K562 (cell line): ENCODE measurements around the gene MMP24OS. TPM values are rescaled to one million over a fixed set of nuclear protein-coding genes. Genes with fewer than 3 reads are reported as not detected.

Experiments
- ATAC-seq: fragments of 200-7000 bp; cut with Tn5 transposase; 3 replicates; pipeline ENCODE4 v1.9.1; 2020; ENCODE audit warnings: moderate library complexity
- BruUV-seq: library from RNA; stranded (reverse); fragments of 400-500 nt; replicated peaks from 2 replicates; lab custom pipeline; 2021; lab: Mats Ljungman, UMichigan
- CTCF ChIA-PET: fragments of 300-600 bp; formaldehyde crosslinking; extraction: SDS; loops from one replicate; lab custom pipeline; 2021; ENCODE audit warnings: low intra/inter-chr PET ratio; lab: Yijun Ruan, JAX
- POLR2A ChIA-PET: fragments of 300-600, 350-650 bp; sonication (Branson Sonifier 250); formaldehyde crosslinking; extraction: SDS; loops from one replicate; lab custom pipeline; 2021; ENCODE audit warnings: antibody characterized with exemption, inconsistent platforms; lab: Yijun Ruan, JAX
- DNase-seq, 4 experiments: peaks; one replicate each; pipeline versions ENCODE4 v3.0.0 to v3.0.0-alpha.2; 2011 to 2018; ENCODE audit warnings: low spot score in 3 of 4, mixed read lengths in 3 of 4; ENCODE audit errors: extremely low read depth in 1 of 4
- FAIRE-seq: peaks from 2 replicates; lab custom pipeline; 2011; peaks lifted over from hg19 to GRCh38; lab: Jason Lieb, UNC
- H2AFZ ChIP-seq: 2 replicates; pipeline ENCODE4 v1.6.0; 2011; ENCODE audit warnings: low read depth, low read length, control low read depth, inconsistent platforms
- H3K27ac ChIP-seq: fragments of 200-600 bp; 3 replicates; pipeline ENCODE4 v1.8.0; 2011; ENCODE audit warnings: low read depth, mild to moderate bottlenecking, control low read depth, inconsistent platforms, low read length, moderate library complexity, mixed read lengths; ENCODE audit errors: extremely low read depth
- H3K27me3 ChIP-seq, 2 experiments: fragments of 300-600 bp in 1 of 2; 2 replicates in 1 of 2; 3 replicates in 1 of 2; pipeline versions ENCODE4 v1.6.0 to v1.8.0; 2011; ENCODE audit warnings: inconsistent platforms in 2 of 2, low read length in 2 of 2, mild to moderate bottlenecking in 1 of 2, mixed read lengths in 1 of 2, moderate library complexity in 1 of 2; ENCODE audit not compliant: control insufficient read depth in 2 of 2, insufficient read depth in 2 of 2
- H3K36me3 ChIP-seq: fragments of 300-600 bp; 3 replicates; pipeline ENCODE4 v1.8.0; 2011; ENCODE audit warnings: mild to moderate bottlenecking, low read length, inconsistent platforms; ENCODE audit not compliant: control insufficient read depth, insufficient read depth
- H3K4me1 ChIP-seq, 2 experiments: fragments of 200-600 bp in 1 of 2; replicated peaks in 1 of 2; 2 replicates in 1 of 2; 3 replicates in 1 of 2; pipeline versions ENCODE4 v1.5.1 to v1.8.0; 2011; ENCODE audit warnings: inconsistent platforms in 2 of 2, low read length in 2 of 2, mild to moderate bottlenecking in 1 of 2, mixed read lengths in 1 of 2, moderate library complexity in 1 of 2; ENCODE audit not compliant: control insufficient read depth in 2 of 2, insufficient read depth in 2 of 2
- H3K4me2 ChIP-seq: 2 replicates; pipeline ENCODE4 v1.6.1; 2011; ENCODE audit warnings: low read length, control low read depth, inconsistent platforms, mixed read lengths; ENCODE audit not compliant: insufficient read depth
- H3K4me3 ChIP-seq: fragments of 200-600 bp; sonication (generic), shearing (Covaris generic); 2 replicates; pipeline ENCODE4 v1.5.1; 2016; ENCODE audit warnings: control low read depth, inconsistent platforms
- H3K79me2 ChIP-seq: fragments of 200-600 bp; 3 replicates; pipeline ENCODE4 v1.8.0; 2011; ENCODE audit warnings: low read length, inconsistent platforms; ENCODE audit not compliant: control insufficient read depth, insufficient read depth
- H3K9ac ChIP-seq, 2 experiments: 2 replicates each; pipeline versions ENCODE4 v1.6.0 to v1.6.1; 2011; ENCODE audit warnings: low read depth in 2 of 2, low read length in 2 of 2, control low read depth in 1 of 2, inconsistent platforms in 1 of 2, mild to moderate bottlenecking in 1 of 2, mixed read lengths in 1 of 2; ENCODE audit not compliant: insufficient read depth in 1 of 2
- H3K9me1 ChIP-seq: one replicate; pipeline ENCODE4 v1.6.0; 2011; ENCODE audit warnings: inconsistent platforms, mild to moderate bottlenecking, low read length, moderate library complexity; ENCODE audit not compliant: control insufficient read depth, insufficient read depth
- H3K9me3 ChIP-seq: replicated peaks from 2 replicates; pipeline ENCODE4 v1.5.1; 2011; ENCODE audit warnings: low read depth, low read length, inconsistent platforms; ENCODE audit not compliant: control insufficient read depth, insufficient read depth
- H4K20me1 ChIP-seq: replicated peaks from 2 replicates; pipeline ENCODE4 v1.6.1; 2011; ENCODE audit warnings: low read length, inconsistent platforms, mixed read lengths; ENCODE audit not compliant: control insufficient read depth, insufficient read depth
- CBFA2T2 ChIP-seq: fragments of 450-650 bp; conservative IDR thresholded peaks from 2 replicates; pipeline ENCODE4 v1.6.1; 2017; ENCODE audit warnings: mild to moderate bottlenecking
- ERF ChIP-seq: fragments of 450-650 bp; formaldehyde crosslinking; IDR thresholded peaks from 2 replicates; pipeline ENCODE4 v1.4.0; 2020; ENCODE audit warnings: mild to moderate bottlenecking, mixed read lengths
- ESRRA ChIP-seq: fragments of 450-650 bp; IDR thresholded peaks from 2 replicates; pipeline ENCODE4 v1.6.1; 2014; ENCODE audit warnings: low read depth, mild to moderate bottlenecking, moderate library complexity, borderline replicate concordance
- MYC ChIP-seq, 2 experiments: fragments of 250-450 bp in 1 of 2; sonication (Bioruptor Pico) in 1 of 2; IDR thresholded peaks; 2 replicates each; pipeline versions ENCODE4 v1.5.1 to v1.6.1; 2012 to 2021; ENCODE audit warnings: low read depth in 2 of 2, borderline replicate concordance in 1 of 2, improper control_type of control experiment in 1 of 2, low read length in 1 of 2, mild to moderate bottlenecking in 1 of 2, moderate library complexity in 1 of 2
- NUFIP1 ChIP-seq: fragments of 450-650 bp; IDR thresholded peaks from 2 replicates; pipeline ENCODE4 v1.6.1; 2018; ENCODE audit not compliant: partially characterized antibody
- WGBS: fragments of 100-300 bp; shearing (Covaris generic); methylation state at CpG from one replicate; pipeline ENCODE4 v1.1.6; 2016; ENCODE audit warnings: low coverage, mixed read lengths; ENCODE audit not compliant: insufficient coverage; ENCODE audit errors: missing lambda C conversion rate; 5-methylcytosine and 5-hydroxymethylcytosine counted together
- in situ Hi-C: fragments of 300-500 bp; cut with MboI; formaldehyde crosslinking; loops from 4 replicates; pipeline ENCODE4 v1.15.0; 2018; ENCODE audit warnings: inconsistent platforms, mixed read lengths
- intact Hi-C: fragments of 100-400 bp; cut with micrococcal nuclease; formaldehyde crosslinking; loops from 2 replicates; pipeline ENCODE4 v1.14.2; 2022
- polyA plus RNA-seq, 8 experiments: library from polyadenylated mRNA; depleted of rRNA in 4 of 8; stranded (reverse) in 5 of 8; unstranded in 3 of 8; fragments of >200 nt; fragmentation: Nextera tagmentation in 2 of 8; fragmentation: Illumina TruSeq in 1 of 8; extraction: Ambion mirVana in 2 of 8; extraction: Trizol in 1 of 8; gene quantifications; 2 replicates each; pipeline versions ENCODE4 v1.2.1 to v1.2.3, GENCODE V29; 2011 to 2014; ENCODE audit warnings: inconsistent platforms in 1 of 8, missing spikeins in 1 of 8
- total RNA-seq, 7 experiments: library from RNA; depleted of rRNA in 6 of 7; stranded (reverse); fragments of >200 nt in 6 of 7; fragmentation: Illumina TruSeq in 2 of 7; extraction: Trizol in 2 of 7; gene quantifications; 2 replicates each; pipeline versions ENCODE4 v1.2.1 to v1.2.3, GENCODE V29; 2011 to 2021; ENCODE audit warnings: low replicate concordance in 1 of 7
- TF ChIP-seq, protein P1 (sequence below): fragments of 250-450 bp; sonication (Bioruptor Pico); IDR thresholded peaks from 2 replicates; pipeline ENCODE4 v1.4.0; 2020

MMP24OS gene
- total and polyA plus RNA-seq, 9 of the 15 experiments (the other 6 are each of a cell fraction or from before 2014, with no cell fraction given) = 0.92 to 41.5 (median 11.4) TPM

DNA sequence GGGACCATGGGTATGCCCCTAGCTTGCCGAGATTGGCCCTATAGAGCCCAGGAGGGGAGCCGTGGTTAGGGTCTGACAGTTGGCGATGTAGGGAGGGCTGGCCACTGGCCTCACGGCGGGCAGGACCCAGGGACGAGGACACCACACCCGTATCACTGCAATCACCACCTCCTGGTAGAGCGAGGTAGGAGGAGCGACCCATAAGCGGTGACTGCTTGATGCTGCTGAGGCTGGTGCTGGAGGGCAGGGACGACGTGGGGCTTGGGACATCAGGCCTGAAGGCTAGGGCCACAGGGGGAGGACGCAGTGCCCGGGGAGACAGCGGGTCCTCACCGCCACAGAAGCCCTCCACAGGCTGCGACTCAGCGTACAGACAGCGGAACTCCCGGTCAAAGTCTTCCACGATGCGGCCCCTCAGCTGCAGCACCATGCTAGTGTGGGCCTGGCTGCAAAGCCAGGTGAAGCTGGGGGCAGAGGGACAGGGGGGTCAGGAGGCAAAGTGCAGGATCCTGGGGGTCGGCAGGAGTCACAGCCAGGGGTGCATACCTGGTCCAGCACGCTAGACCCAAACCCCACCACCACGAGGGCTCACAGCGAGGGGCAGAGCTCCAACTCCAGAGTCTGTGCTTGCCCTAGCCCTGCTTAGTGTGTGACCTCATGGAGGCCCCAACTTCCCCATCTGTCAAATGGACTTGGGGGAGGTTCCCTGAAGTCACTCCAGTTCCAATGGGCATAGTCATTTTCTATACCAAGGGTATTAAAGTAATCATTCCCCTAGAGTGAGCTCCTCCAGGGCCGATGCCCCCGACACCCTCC, 9.8 kb upstream of the MMP24OS start:
- no peak for ATAC-seq
- ChIA-PET POLR2A (interaction anchor here (0.6 kb wide), 1 partner anchor 9 kb away, joined by 3 read pairs; no protein-coding TSS in a partner anchor), CTCF (no interaction called here)
- no peaks in the 10 kb centered on the region for H3K9me3 ChIP-seq
- peaks cover 23% of the 10 kb centered on the region for H3K79me2 ChIP-seq
- in situ Hi-C loops (no loop called here), intact Hi-C loops (no loop called here)
- no peak for FAIRE-seq
- BruUV-seq = no TSS peak
- no peak overlapping the region for H3K4me2 ChIP-seq
- no peaks in the 10 kb centered on the region for H4K20me1 ChIP-seq
- H3K9ac ChIP-seq = peak overlapping the region in 1 of 2 experiments; percentile 61; a peak in 1 of 4 replicates
- 57% methylated on average over 27 of the region's 28 CpGs for WGBS
- no peaks in the 10 kb centered on the region for H3K9me1 ChIP-seq
- TF ChIP-seq, protein P1, sequence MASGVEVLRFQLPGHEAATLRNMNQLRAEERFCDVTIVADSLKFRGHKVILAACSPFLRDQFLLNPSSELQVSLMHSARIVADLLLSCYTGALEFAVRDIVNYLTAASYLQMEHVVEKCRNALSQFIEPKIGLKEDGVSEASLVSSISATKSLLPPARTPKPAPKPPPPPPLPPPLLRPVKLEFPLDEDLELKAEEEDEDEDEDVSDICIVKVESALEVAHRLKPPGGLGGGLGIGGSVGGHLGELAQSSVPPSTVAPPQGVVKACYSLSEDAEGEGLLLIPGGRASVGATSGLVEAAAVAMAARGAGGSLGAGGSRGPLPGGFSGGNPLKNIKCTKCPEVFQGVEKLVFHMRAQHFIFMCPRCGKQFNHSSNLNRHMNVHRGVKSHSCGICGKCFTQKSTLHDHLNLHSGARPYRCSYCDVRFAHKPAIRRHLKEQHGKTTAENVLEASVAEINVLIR (CRISPR knock-in tag) = no peak
- TF ChIP-seq ESRRA (peak; percentile 91), NUFIP1 (no peak), CBFA2T2 (no peak), ERF (CRISPR knock-in tag) (no peak), MYC (IDR thresholded peaks at IDR 0.05; ENCODE audit: low read depth, low read length) (no peak), MYC (CRISPR knock-in tag; IDR thresholded peaks at IDR 0.05; ENCODE audit: borderline replicate concordance, low read depth) (no peak)
- H3K4me3 ChIP-seq = no peak overlapping the region
- no peak for DNase-seq
- H3K27ac ChIP-seq = no peak overlapping the region
- no peak overlapping the region for H2AFZ ChIP-seq
- peaks cover 6% of the 10 kb centered on the region; the same call in 2 of the 3 replicates for H3K36me3 ChIP-seq
- peaks cover 10 to 53% of the 10 kb centered on the region in 2 experiments; a peak in 4 of 5 replicates for H3K4me1 ChIP-seq
- H3K27me3 ChIP-seq = peaks cover 0 to 20% of the 10 kb centered on the region in 2 experiments; a peak in 3 of 5 replicates
